ENCODE results near the gene CCDC33. TPM values are rescaled to one million over a fixed set of nuclear protein-coding genes. Genes with fewer than 3 reads are reported as not detected.

CCDC33 gene
- total RNA-seq, 1 donor from 2014 or later = 0.41 TPM

DNA sequence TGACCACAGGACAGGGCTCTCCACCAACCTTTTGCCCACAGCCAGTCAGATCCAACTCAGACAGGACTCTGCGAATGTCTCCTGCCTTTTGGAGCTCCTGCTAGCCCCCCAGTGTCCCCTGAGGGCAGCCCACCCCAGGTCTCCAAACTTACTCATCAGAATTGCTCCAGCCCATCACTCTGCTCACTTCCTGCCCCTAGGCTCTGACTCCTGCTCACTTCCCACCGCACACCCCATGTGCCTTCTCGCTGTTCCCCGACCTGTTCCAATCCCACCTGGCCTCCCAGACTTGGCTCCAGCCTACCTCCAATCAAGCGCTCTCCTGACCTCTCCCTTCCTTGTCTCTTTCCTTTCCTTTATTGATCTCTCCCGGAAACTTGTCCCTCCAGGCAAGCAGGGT is 27.6 kb upstream of the CCDC33 start:
- no peak for TF ChIP-seq EZH2 (IDR thresholded peaks at IDR 0.05; ENCODE audit: insufficient read depth, low read length)
- TF ChIP-seq, protein P1, sequence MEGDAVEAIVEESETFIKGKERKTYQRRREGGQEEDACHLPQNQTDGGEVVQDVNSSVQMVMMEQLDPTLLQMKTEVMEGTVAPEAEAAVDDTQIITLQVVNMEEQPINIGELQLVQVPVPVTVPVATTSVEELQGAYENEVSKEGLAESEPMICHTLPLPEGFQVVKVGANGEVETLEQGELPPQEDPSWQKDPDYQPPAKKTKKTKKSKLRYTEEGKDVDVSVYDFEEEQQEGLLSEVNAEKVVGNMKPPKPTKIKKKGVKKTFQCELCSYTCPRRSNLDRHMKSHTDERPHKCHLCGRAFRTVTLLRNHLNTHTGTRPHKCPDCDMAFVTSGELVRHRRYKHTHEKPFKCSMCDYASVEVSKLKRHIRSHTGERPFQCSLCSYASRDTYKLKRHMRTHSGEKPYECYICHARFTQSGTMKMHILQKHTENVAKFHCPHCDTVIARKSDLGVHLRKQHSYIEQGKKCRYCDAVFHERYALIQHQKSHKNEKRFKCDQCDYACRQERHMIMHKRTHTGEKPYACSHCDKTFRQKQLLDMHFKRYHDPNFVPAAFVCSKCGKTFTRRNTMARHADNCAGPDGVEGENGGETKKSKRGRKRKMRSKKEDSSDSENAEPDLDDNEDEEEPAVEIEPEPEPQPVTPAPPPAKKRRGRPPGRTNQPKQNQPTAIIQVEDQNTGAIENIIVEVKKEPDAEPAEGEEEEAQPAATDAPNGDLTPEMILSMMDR (IDR thresholded peaks at IDR 0.05; ENCODE audit: insufficient read depth, low read depth, low read length) = no peak
- peaks cover 2% of the 10 kb centered on the region for H3K9me3 Mint-ChIP-seq (ENCODE audit: unreplicated experiment)
- H3K4me1 Mint-ChIP-seq (ENCODE audit: low read depth, unreplicated experiment) = peaks cover 35% of the 10 kb centered on the region
- H4K20me1 ChIP-seq (ENCODE audit: insufficient read depth, low read length) = no peaks in the 10 kb centered on the region
- DNase-seq (ENCODE audit: low read depth) (no peak), FAIRE-seq (no peak)
- no peak overlapping the region for H2AFZ ChIP-seq (ENCODE audit: low read depth, low read length)
- peak overlapping the region; percentile 52 for H3K4me2 ChIP-seq (ENCODE audit: low read length)
- peaks cover 3% of the 10 kb centered on the region for H3K36me3 Mint-ChIP-seq (ENCODE audit: low read depth, unreplicated experiment)
- H3K4me3 ChIP-seq (ENCODE audit: insufficient read depth, low read depth, low read length) = no peak overlapping the region
- peaks cover 28% of the 10 kb centered on the region for H3K27me3 Mint-ChIP-seq (ENCODE audit: low read depth, unreplicated experiment)
- peak overlapping the region; percentile 72 for H3K27ac Mint-ChIP-seq (ENCODE audit: unreplicated experiment)
- H3K4me3 Mint-ChIP-seq (ENCODE audit: unreplicated experiment) = peak overlapping the region; percentile 70
- H3K36me3 ChIP-seq (ENCODE audit: insufficient read depth, low read length) = no peaks in the 10 kb centered on the region
- H3K9ac ChIP-seq (ENCODE audit: low read length) = peak overlapping the region; percentile 74
- H3K27ac ChIP-seq (ENCODE audit: low read depth, low read length) = peak overlapping the region; percentile 94
- H3K27me3 ChIP-seq (ENCODE audit: insufficient read depth, low read length) = no peaks in the 10 kb centered on the region
- peaks cover 55% of the 10 kb centered on the region for H3K4me1 ChIP-seq (ENCODE audit: insufficient read depth, low read length)
- no peaks in the 10 kb centered on the region for H3K9me3 ChIP-seq (ENCODE audit: insufficient read depth, low read depth, low read length)
- H3K79me2 ChIP-seq (ENCODE audit: insufficient read depth, low read length) = no peaks in the 10 kb centered on the region

DNA sequence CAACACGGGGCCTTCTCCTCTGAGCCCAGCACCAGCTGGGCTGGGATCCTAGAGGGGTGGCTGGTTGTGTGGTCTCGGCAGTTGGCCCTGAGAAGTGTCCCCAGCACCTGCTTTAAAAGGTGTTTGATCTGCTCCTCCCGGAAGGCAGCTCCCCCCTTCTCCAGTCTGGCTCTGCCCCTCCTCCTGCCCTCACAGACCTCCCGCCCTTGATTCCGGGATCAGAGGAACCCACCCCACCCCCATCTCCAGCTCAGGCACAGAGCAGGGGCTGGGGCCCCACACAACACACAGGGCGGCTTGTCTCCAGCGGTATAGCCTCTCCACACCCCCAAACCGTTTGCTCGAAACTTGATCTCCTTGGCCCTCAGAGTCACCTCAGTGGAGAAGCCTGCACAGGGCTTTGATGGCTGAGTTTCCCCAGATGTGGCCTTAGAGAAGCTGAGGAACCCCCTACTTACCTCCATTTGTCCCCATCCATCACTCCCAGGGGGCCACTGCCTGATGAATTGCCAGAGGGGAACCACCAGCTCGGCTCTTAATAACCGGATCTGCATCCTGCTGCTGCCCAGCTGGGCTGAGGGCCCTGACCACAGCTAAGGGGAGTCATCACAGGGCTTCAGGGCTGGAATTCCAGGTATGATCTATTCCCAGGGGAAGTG is 27.1 kb upstream of the CCDC33 start:
- no peaks in the 10 kb centered on the region for H3K36me3 ChIP-seq (ENCODE audit: insufficient read depth, low read length)
- H3K27me3 ChIP-seq (ENCODE audit: insufficient read depth, low read length) = no peaks in the 10 kb centered on the region
- H3K4me3 ChIP-seq (ENCODE audit: insufficient read depth, low read depth, low read length) = no peak overlapping the region
- peaks cover 51% of the 10 kb centered on the region for H3K4me1 ChIP-seq (ENCODE audit: insufficient read depth, low read length)
- peak overlapping the region; percentile 94 for H3K27ac ChIP-seq (ENCODE audit: low read depth, low read length)
- peak overlapping the region; percentile 72 for H3K27ac Mint-ChIP-seq (ENCODE audit: unreplicated experiment)
- H2AFZ ChIP-seq (ENCODE audit: low read depth, low read length) = no peak overlapping the region
- H3K36me3 Mint-ChIP-seq (ENCODE audit: low read depth, unreplicated experiment) = peaks cover 3% of the 10 kb centered on the region
- H3K9ac ChIP-seq (ENCODE audit: low read length) = peak overlapping the region; percentile 74
- peak; percentile 90 for DNase-seq (ENCODE audit: low read depth)
- TF ChIP-seq, protein P1 (IDR thresholded peaks at IDR 0.05; ENCODE audit: insufficient read depth, low read depth, low read length) = no peak
- TF ChIP-seq EZH2 (IDR thresholded peaks at IDR 0.05; ENCODE audit: insufficient read depth, low read length) = no peak
- peaks cover 28% of the 10 kb centered on the region for H3K27me3 Mint-ChIP-seq (ENCODE audit: low read depth, unreplicated experiment)
- H4K20me1 ChIP-seq (ENCODE audit: insufficient read depth, low read length) = no peaks in the 10 kb centered on the region
- no peak overlapping the region for H3K4me3 Mint-ChIP-seq (ENCODE audit: unreplicated experiment)
- no peaks in the 10 kb centered on the region for H3K9me3 ChIP-seq (ENCODE audit: insufficient read depth, low read depth, low read length)
- no peaks in the 10 kb centered on the region for H3K79me2 ChIP-seq (ENCODE audit: insufficient read depth, low read length)
- peaks cover 2% of the 10 kb centered on the region for H3K9me3 Mint-ChIP-seq (ENCODE audit: unreplicated experiment)
- no peak for FAIRE-seq
- peak overlapping the region; percentile 52 for H3K4me2 ChIP-seq (ENCODE audit: low read length)
- H3K4me1 Mint-ChIP-seq (ENCODE audit: low read depth, unreplicated experiment) = peaks cover 35% of the 10 kb centered on the region

DNA sequence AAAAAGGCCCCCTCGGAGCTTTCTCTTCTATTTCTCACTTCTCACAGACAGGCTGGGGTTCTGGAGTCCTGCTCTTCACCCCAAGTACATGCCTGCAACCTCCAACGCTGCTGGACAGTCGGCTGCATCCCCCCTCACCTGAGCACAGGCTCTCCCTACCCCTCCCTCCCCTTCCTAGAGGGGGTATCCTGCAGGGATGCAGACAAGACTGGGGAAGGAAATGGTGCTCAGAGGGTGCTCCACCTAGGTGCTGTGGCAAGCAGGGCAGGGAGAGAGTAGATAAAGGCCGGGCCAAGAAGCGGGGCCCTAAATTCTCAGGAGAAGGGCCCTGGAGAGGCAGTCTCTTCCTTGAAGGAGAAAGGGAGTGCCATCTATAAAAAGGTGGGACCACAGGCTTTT is 26.6 kb upstream of the CCDC33 start:
- Mint-ChIP-seq H3K27me3 (ENCODE audit: low read depth, unreplicated experiment) (peaks cover 25% of the 10 kb centered on the region), H3K36me3 (ENCODE audit: low read depth, unreplicated experiment) (peaks cover 3% of the 10 kb centered on the region), H3K9me3 (ENCODE audit: unreplicated experiment) (peaks cover 2% of the 10 kb centered on the region), H3K4me3 (ENCODE audit: unreplicated experiment) (no peak overlapping the region), H3K27ac (ENCODE audit: unreplicated experiment) (peak overlapping the region; percentile 42), H3K4me1 (ENCODE audit: low read depth, unreplicated experiment) (peaks cover 37% of the 10 kb centered on the region)
- H4K20me1 ChIP-seq (ENCODE audit: insufficient read depth, low read length) = no peaks in the 10 kb centered on the region
- H3K4me2 ChIP-seq (ENCODE audit: low read length) = peak overlapping the region; percentile 52
- DNase-seq (ENCODE audit: low read depth) (no peak), FAIRE-seq (no peak)
- no peaks in the 10 kb centered on the region for H3K79me2 ChIP-seq (ENCODE audit: insufficient read depth, low read length)
- peaks cover 49% of the 10 kb centered on the region for H3K4me1 ChIP-seq (ENCODE audit: insufficient read depth, low read length)
- H3K9ac ChIP-seq (ENCODE audit: low read length) = peak overlapping the region; percentile 74
- H3K36me3 ChIP-seq (ENCODE audit: insufficient read depth, low read length) = no peaks in the 10 kb centered on the region
- H3K27me3 ChIP-seq (ENCODE audit: insufficient read depth, low read length) = no peaks in the 10 kb centered on the region
- peak overlapping the region; percentile 94 for H3K27ac ChIP-seq (ENCODE audit: low read depth, low read length)
- no peaks in the 10 kb centered on the region for H3K9me3 ChIP-seq (ENCODE audit: insufficient read depth, low read depth, low read length)
- TF ChIP-seq EZH2 (IDR thresholded peaks at IDR 0.05; ENCODE audit: insufficient read depth, low read length) = no peak
- TF ChIP-seq, protein P1 (IDR thresholded peaks at IDR 0.05; ENCODE audit: insufficient read depth, low read depth, low read length) = no peak
- H3K4me3 ChIP-seq (ENCODE audit: insufficient read depth, low read depth, low read length) = no peak overlapping the region
- no peak overlapping the region for H2AFZ ChIP-seq (ENCODE audit: low read depth, low read length)
